ENCODE results near the gene CPNE6.

DNA sequence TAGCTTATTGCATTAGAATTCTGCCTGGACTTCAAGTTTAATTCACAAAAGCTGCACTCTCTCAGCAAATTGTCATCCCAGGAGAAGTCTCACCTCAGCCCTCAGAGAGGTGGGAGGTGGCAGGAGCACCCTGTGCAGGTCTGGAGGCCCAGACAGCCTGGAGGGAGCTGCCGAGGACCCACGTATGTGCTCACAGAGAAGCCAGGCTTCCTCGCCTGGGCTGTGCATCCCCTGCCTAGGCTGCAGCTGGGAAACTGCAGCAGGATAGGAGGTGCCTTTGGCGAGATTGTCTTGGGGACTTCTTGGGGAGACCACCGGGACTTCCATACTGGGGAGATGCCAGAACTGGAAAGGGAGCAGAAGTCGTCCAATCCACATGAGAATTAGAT, 8.8 kb downstream of the CPNE6 start:
- TF ChIP-seq, protein P1, sequence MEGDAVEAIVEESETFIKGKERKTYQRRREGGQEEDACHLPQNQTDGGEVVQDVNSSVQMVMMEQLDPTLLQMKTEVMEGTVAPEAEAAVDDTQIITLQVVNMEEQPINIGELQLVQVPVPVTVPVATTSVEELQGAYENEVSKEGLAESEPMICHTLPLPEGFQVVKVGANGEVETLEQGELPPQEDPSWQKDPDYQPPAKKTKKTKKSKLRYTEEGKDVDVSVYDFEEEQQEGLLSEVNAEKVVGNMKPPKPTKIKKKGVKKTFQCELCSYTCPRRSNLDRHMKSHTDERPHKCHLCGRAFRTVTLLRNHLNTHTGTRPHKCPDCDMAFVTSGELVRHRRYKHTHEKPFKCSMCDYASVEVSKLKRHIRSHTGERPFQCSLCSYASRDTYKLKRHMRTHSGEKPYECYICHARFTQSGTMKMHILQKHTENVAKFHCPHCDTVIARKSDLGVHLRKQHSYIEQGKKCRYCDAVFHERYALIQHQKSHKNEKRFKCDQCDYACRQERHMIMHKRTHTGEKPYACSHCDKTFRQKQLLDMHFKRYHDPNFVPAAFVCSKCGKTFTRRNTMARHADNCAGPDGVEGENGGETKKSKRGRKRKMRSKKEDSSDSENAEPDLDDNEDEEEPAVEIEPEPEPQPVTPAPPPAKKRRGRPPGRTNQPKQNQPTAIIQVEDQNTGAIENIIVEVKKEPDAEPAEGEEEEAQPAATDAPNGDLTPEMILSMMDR (IDR thresholded peaks at IDR 0.05): no peak
- TF ChIP-seq EP300 (IDR thresholded peaks at IDR 0.05) (no peak), POLR2AphosphoS5 (IDR thresholded peaks at IDR 0.05) (no peak), POLR2A (IDR thresholded peaks at IDR 0.05) (no peak)

Data from suprapubic skin (tissue), 4 donors.